Astrocyte of the spinal cord (primary cell): ENCODE data around the gene PTPRG.
A peak's percentile ranks its signal among the peaks of the same experiment; 100 is the strongest.

ENCODE experiments used
- DNase-seq: peaks from one replicate; pipeline ENCODE4 v3.0.0; 2011; ENCODE audit warnings: low read depth, low spot score
- H3K4me3 ChIP-seq: 2 replicates; pipeline ENCODE4 v1.5.1; 2011; ENCODE audit warnings: low read depth, mild to moderate bottlenecking, low read length, moderate library complexity
- CTCF ChIP-seq: IDR thresholded peaks from 2 replicates; pipeline ENCODE4 v1.5.1; 2012; ENCODE audit warnings: low read depth, mild to moderate bottlenecking, low read length, inconsistent platforms
- in situ Hi-C: cut with HindIII; loops from 2 replicates; pipeline ENCODE4 v1.10.0; 2017; ENCODE audit warnings: low sequenced_read_pairs

The PTPRG gene

GRCh38 chr3:61978460-61979419, 417.4 kb downstream of the PTPRG start:
- in situ Hi-C loops, result no loop called here
- no peak for DNase-seq
- H3K4me3 ChIP-seq, result no peak overlapping the region
- no peak for TF ChIP-seq CTCF

GRCh38 chr3:61979638-61980037, 418.3 kb downstream of the PTPRG start:
- in situ Hi-C loops, result no loop called here
- H3K4me3 ChIP-seq, result no peak overlapping the region
- DNase-seq, result no peak
- no peak for TF ChIP-seq CTCF

- H3K4me3 ChIP-seq, result no peak overlapping the region
- TF ChIP-seq CTCF, result no peak
- no peak for DNase-seq
- in situ Hi-C loops, result no loop called here
These were observed 418.7 kb downstream of the PTPRG start for GRCh38 chr3:61980041-61980440.

- DNase-seq, result no peak
- no peak for TF ChIP-seq CTCF
- in situ Hi-C loops, result no loop called here
- no peak overlapping the region for H3K4me3 ChIP-seq
These were observed 419.7 kb downstream of the PTPRG start for GRCh38 chr3:61981060-61981459.

- in situ Hi-C loops, result no loop called here
- no peak for DNase-seq
- TF ChIP-seq CTCF, result no peak
These were observed 422.1 kb downstream of the PTPRG start for GRCh38 chr3:61983479-61983878.

GRCh38 chr3:61985020-61985419, 423.6 kb downstream of the PTPRG start:
- in situ Hi-C loops, result no loop called here
- no peak overlapping the region for H3K4me3 ChIP-seq
- peak; percentile 63 for DNase-seq
- no peak for TF ChIP-seq CTCF

More at GRCh38 chr3:61983479-61983878, 422.1 kb downstream of the PTPRG start:
- no peak overlapping the region for H3K4me3 ChIP-seq
